H1 (cell line): ENCODE data around the gene PPWD1. TPM values are rescaled to one million over a fixed set of nuclear protein-coding genes. Genes with fewer than 3 reads are reported as not detected.

Experiments used
- CTCF ChIA-PET: fragments of 300-600 bp; sonication (Branson Sonifier 250); formaldehyde crosslinking; loops from one replicate; lab custom pipeline; 2021; ENCODE audit not compliant: partially characterized antibody; lab: Charles Lee
- POLR2A ChIA-PET: fragments of 300-600 bp; sonication (Branson Sonifier 250); formaldehyde crosslinking; loops from one replicate; lab custom pipeline; 2021; ENCODE audit warnings: inconsistent platforms; ENCODE audit not compliant: partially characterized antibody; lab: Charles Lee
- DNase-seq, 2 experiments: peaks; one replicate each; pipeline versions ENCODE4 v3.0.0 to v3.0.0-alpha.2; 2010 to 2022; ENCODE audit warnings: low spot score in 2 of 2, low read depth in 1 of 2, mixed read lengths in 1 of 2
- FAIRE-seq: peaks from 2 replicates; lab custom pipeline; 2011; peaks lifted over from hg19 to GRCh38; lab: Jason Lieb, UNC
- H2AFZ ChIP-seq: 2 replicates; pipeline ENCODE4 v1.8.1; 2012; ENCODE audit warnings: low read length, inconsistent platforms
- H2AK5ac ChIP-seq: 2 replicates; pipeline ENCODE4 v1.6.1; 2013; ENCODE audit warnings: low read depth, low read length
- H2BK120ac ChIP-seq: replicated peaks from 2 replicates; pipeline ENCODE3; 2013; ENCODE audit warnings: low read depth, low read length, inconsistent platforms
- H2BK12ac ChIP-seq: 2 replicates; pipeline ENCODE4 v1.6.1; 2013; ENCODE audit warnings: low read depth, low read length
- H2BK15ac ChIP-seq: 2 replicates; pipeline ENCODE4 v1.6.1; 2013; ENCODE audit warnings: low read length
- H2BK20ac ChIP-seq: 2 replicates; pipeline ENCODE4 v1.6.1; 2013; ENCODE audit warnings: low read length
- H2BK5ac ChIP-seq: 2 replicates; pipeline ENCODE4 v1.6.1; 2013; ENCODE audit warnings: low read depth, low read length
- H3K14ac ChIP-seq: 2 replicates; pipeline ENCODE4 v1.6.1; 2013; ENCODE audit warnings: inconsistent platforms; ENCODE audit not compliant: insufficient read length
- H3K18ac ChIP-seq: 2 replicates; pipeline ENCODE4 v1.6.1; 2013; ENCODE audit warnings: low read length; ENCODE audit errors: extremely low read depth
- H3K23ac ChIP-seq: 2 replicates; pipeline ENCODE4 v1.6.1; 2013; ENCODE audit warnings: inconsistent platforms; ENCODE audit not compliant: insufficient read length
- H3K23me2 ChIP-seq: 2 replicates; pipeline ENCODE4 v1.6.1; 2013; ENCODE audit warnings: low read depth, low read length
- H3K27ac ChIP-seq: 2 replicates; pipeline ENCODE4 v1.6.1; 2011; ENCODE audit warnings: low read depth, low read length, inconsistent platforms
- H3K27me3 ChIP-seq, 4 experiments: replicated peaks in 1 of 4; 1 replicate in 1 of 4; 2 replicates in 3 of 4; pipeline versions ENCODE4 v1.6.1 to v1.8.1; 2011 to 2013; ENCODE audit warnings: low read length in 3 of 4, mild to moderate bottlenecking in 3 of 4, inconsistent platforms in 2 of 4, mixed read lengths in 2 of 4, moderate library complexity in 1 of 4; ENCODE audit not compliant: control insufficient read depth in 3 of 4, insufficient read depth in 3 of 4; ENCODE audit errors: extremely low read depth in 1 of 4
- H3K36me3 ChIP-seq, 4 experiments: 2 replicates each; pipeline versions ENCODE4 v1.6.1 to v1.8.1; 2011 to 2013; ENCODE audit warnings: mild to moderate bottlenecking in 4 of 4, low read length in 3 of 4, moderate library complexity in 2 of 4, control low read depth in 1 of 4, inconsistent platforms in 1 of 4; ENCODE audit not compliant: insufficient read depth in 4 of 4, control insufficient read depth in 2 of 4
- H3K4ac ChIP-seq: replicated peaks from 2 replicates; pipeline ENCODE3; 2013; ENCODE audit warnings: low read length, low read depth, mixed read lengths, inconsistent platforms; ENCODE audit not compliant: insufficient read length
- H3K4me1 ChIP-seq, 4 experiments: replicated peaks in 1 of 4; 1 replicate in 1 of 4; 2 replicates in 3 of 4; pipeline versions ENCODE4 v1.6.1 to v1.8.1; 2011 to 2013; ENCODE audit warnings: low read length in 3 of 4, inconsistent platforms in 2 of 4, mixed read lengths in 1 of 4; ENCODE audit not compliant: insufficient read depth in 4 of 4, control insufficient read depth in 3 of 4
- H3K4me2 ChIP-seq, 2 experiments: 2 replicates each; pipeline versions ENCODE4 v1.6.1 to v1.8.1; 2011 to 2013; ENCODE audit warnings: low read depth in 2 of 2, low read length in 2 of 2, control low read depth in 1 of 2, inconsistent platforms in 1 of 2, mild to moderate bottlenecking in 1 of 2; ENCODE audit not compliant: insufficient read depth in 1 of 2
- H3K4me3 ChIP-seq, 4 experiments: fragments of 200-600, 300-600 bp in 1 of 4; sonication (generic), shearing (Covaris generic), sonication (Bioruptor Twin) in 1 of 4; 2 replicates each; pipeline versions ENCODE4 v1.5.1 to v1.8.1; 2011 to 2016; ENCODE audit warnings: low read length in 4 of 4, low read depth in 3 of 4, control low read depth in 2 of 4, inconsistent platforms in 2 of 4, mild to moderate bottlenecking in 2 of 4, mixed read lengths in 1 of 4, moderate library complexity in 1 of 4; ENCODE audit not compliant: insufficient read depth in 2 of 4; ENCODE audit errors: extremely low read depth in 1 of 4
- H3K56ac ChIP-seq: replicated peaks from 2 replicates; pipeline ENCODE3; 2013; ENCODE audit warnings: low read depth, mild to moderate bottlenecking, mixed read lengths, low read length, inconsistent platforms; ENCODE audit not compliant: insufficient read length
- H3K79me1 ChIP-seq: 2 replicates; pipeline ENCODE4 v1.6.1; 2013; ENCODE audit warnings: low read depth, low read length, control low read depth
- H3K79me2 ChIP-seq, 2 experiments: 2 replicates each; pipeline versions ENCODE4 v1.6.1 to v1.8.1; 2012 to 2013; ENCODE audit warnings: low read length in 2 of 2, mild to moderate bottlenecking in 2 of 2, inconsistent platforms in 1 of 2; ENCODE audit not compliant: insufficient read depth in 2 of 2, control insufficient read depth in 1 of 2
- H3K9ac ChIP-seq, 4 experiments: replicated peaks in 1 of 4; 1 replicate in 1 of 4; 2 replicates in 3 of 4; pipeline versions ENCODE4 v1.6.1 to v1.8.1; 2011 to 2013; ENCODE audit warnings: low read depth in 3 of 4, low read length in 3 of 4, control low read depth in 2 of 4, mild to moderate bottlenecking in 2 of 4, moderate library complexity in 2 of 4, inconsistent platforms in 1 of 4; ENCODE audit errors: extremely low read depth in 1 of 4
- H3K9me3 ChIP-seq, 2 experiments: 2 replicates each; pipeline versions ENCODE4 v1.6.1 to v1.8.1; 2012 to 2013; ENCODE audit warnings: mild to moderate bottlenecking in 2 of 2, moderate library complexity in 2 of 2, control low read depth in 1 of 2, inconsistent platforms in 1 of 2, low read depth in 1 of 2, low read length in 1 of 2, mixed read lengths in 1 of 2; ENCODE audit not compliant: insufficient read depth in 2 of 2
- H4K20me1 ChIP-seq, 2 experiments: replicated peaks in 1 of 2; 2 replicates each; pipeline versions ENCODE3 to v1.8.1; 2011 to 2013; ENCODE audit warnings: inconsistent platforms in 2 of 2, low read length in 2 of 2, mild to moderate bottlenecking in 1 of 2; ENCODE audit not compliant: insufficient read depth in 2 of 2, control insufficient read depth in 1 of 2
- H4K5ac ChIP-seq: 2 replicates; pipeline ENCODE4 v1.6.1; 2013; ENCODE audit warnings: low read length, low read depth, mixed read lengths, inconsistent platforms; ENCODE audit not compliant: insufficient read length
- H4K8ac ChIP-seq: 2 replicates; pipeline ENCODE4 v1.8.0; 2013; ENCODE audit warnings: mild to moderate bottlenecking, moderate library complexity, low read length, inconsistent platforms; ENCODE audit not compliant: insufficient read depth; ENCODE audit errors: extremely low read depth
- H4K91ac ChIP-seq: replicated peaks from 2 replicates; pipeline ENCODE3; 2013; ENCODE audit warnings: low read length, mixed read lengths, inconsistent platforms; ENCODE audit not compliant: insufficient read length
- BRCA1 ChIP-seq: IDR thresholded peaks from 2 replicates; pipeline ENCODE4 v1.6.1; 2012; ENCODE audit warnings: low read depth, low read length, improper control_type of control experiment
- HDAC6 ChIP-seq: IDR thresholded peaks from one replicate; pipeline ENCODE4 v1.7.1; 2012; ENCODE audit warnings: low read depth, mild to moderate bottlenecking, inconsistent platforms, low read length, moderate library complexity
- SIN3A ChIP-seq, 2 experiments: IDR thresholded peaks in 1 of 2; conservative IDR thresholded peaks in 1 of 2; 2 replicates each; pipeline ENCODE4 v1.6.1; 2011 to 2012; ENCODE audit warnings: low read length in 2 of 2, improper control_type of control experiment in 1 of 2, low read depth in 1 of 2, mild to moderate bottlenecking in 1 of 2
- YY1 ChIP-seq: IDR thresholded peaks from 2 replicates; pipeline ENCODE4 v1.6.1; 2011; ENCODE audit warnings: low read depth, mild to moderate bottlenecking, low read length
- WGBS, 2 experiments: shearing (Covaris generic) in 1 of 2; methylation state at CpG; one replicate each; pipeline versions ENCODE4 v1.1.6 to v1.1.7; 2013 to 2015; ENCODE audit warnings: low lambda C conversion rate in 2 of 2, mixed read lengths in 2 of 2, inconsistent platforms in 1 of 2, low coverage in 1 of 2, missing lambda C conversion rate in 1 of 2; ENCODE audit not compliant: insufficient replicate concordance in 2 of 2, insufficient coverage in 1 of 2, insufficient read length in 1 of 2; ENCODE audit errors: extremely low coverage in 1 of 2, missing lambda C conversion rate in 1 of 2; 5-methylcytosine and 5-hydroxymethylcytosine counted together
- polyA plus RNA-seq, 7 experiments: library from polyadenylated mRNA; depleted of rRNA in 3 of 7; stranded (reverse) in 5 of 7; unstranded in 2 of 7; fragments of >200 nt in 5 of 7; fragments of 200-250 nt in 2 of 7; gene quantifications; 1 replicate in 5 of 7; 2 replicates in 1 of 7; 4 replicates in 1 of 7; pipeline versions ENCODE4 v1.2.1 to v1.2.3, GENCODE V29; 2011 to 2013; ENCODE audit warnings: missing spikeins in 2 of 7, mixed read lengths in 2 of 7
- total RNA-seq: library from RNA; stranded (reverse); fragmentation: NEBNext Ultra II Directional; extraction: Animal tissue kit (Norgen Biotek cat#: 25700); gene quantifications from 2 replicates; pipeline ENCODE4 v1.2.1, GENCODE V29; 2021

PPWD1 gene
- total and polyA plus RNA-seq, 2 of the 8 experiments (the other 6 are each of a cell fraction or from before 2014, with no cell fraction given): 5.0 to 35.7 TPM

DNA sequence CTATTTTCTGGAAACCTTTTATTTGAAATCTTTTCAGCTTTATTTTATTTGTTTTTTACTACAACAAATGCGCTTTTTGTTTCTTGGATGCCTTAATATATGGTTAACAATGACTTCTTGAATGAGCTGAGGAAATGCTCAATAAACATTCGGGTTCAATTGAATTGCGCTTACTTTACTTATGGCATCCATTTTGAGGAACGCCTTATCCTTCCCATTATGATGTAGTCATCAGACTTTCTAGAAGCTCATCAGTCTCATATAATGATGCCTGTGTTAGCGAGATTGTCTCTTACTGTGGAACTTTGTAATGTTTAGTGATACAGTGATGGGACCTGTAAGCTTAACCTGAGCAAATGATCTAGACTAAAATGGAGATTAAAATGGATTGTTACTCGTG, 62.6 kb downstream of the PPWD1 start:
- Histone ChIP-seq H3K23ac (no peak overlapping the region), H3K4ac (no peak overlapping the region), H2BK20ac (no peak overlapping the region), H3K9me3 (no peaks in the 10 kb centered on the region), H2AFZ (no peak overlapping the region), H3K36me3 (peaks cover 0 to 8% (median 3%) of the 10 kb centered on the region in 4 experiments; a peak in 3 of 8 replicates), H4K8ac (no peak overlapping the region), H3K23me2 (peaks cover 3% of the 10 kb centered on the region), H2BK5ac (no peak overlapping the region), H4K20me1 (no peaks in the 10 kb centered on the region), H4K91ac (no peak overlapping the region), H2AK5ac (no peak overlapping the region), H3K27me3 (no peaks in the 10 kb centered on the region), H3K9ac (peak overlapping the region in 1 of 4 experiments; percentile 43; a peak in 1 of 7 replicates), H3K4me3 (peak overlapping the region; percentile 92 to 97 (median 96)), H3K4me2 (peak overlapping the region; percentile 70 to 87), H3K79me2 (peaks cover 5 to 66% of the 10 kb centered on the region in 2 experiments; a peak in 3 of 4 replicates), H3K79me1 (no peaks in the 10 kb centered on the region), H3K14ac (no peak overlapping the region), H2BK12ac (no peak overlapping the region), H2BK15ac (no peak overlapping the region), H3K18ac (no peak overlapping the region), H2BK120ac (no peak overlapping the region), H3K56ac (no peak overlapping the region), H3K27ac (no peak overlapping the region; the same call in 1 of the 2 replicates), H4K5ac (no peak overlapping the region), H3K4me1 (peaks cover 0 to 4% (median 2%) of the 10 kb centered on the region in 4 experiments; a peak in 3 of 7 replicates)
- TF ChIP-seq HDAC6 (no peak), SIN3A (conservative IDR thresholded peaks at IDR 0.05 in 1 of 2, IDR thresholded peaks at IDR 0.05 in 1 of 2; ENCODE audit: low read depth in 1 of 2, low read length in 2 of 2) (no peak), YY1 (peak; percentile 44; the same call in 1 of the 2 replicates), BRCA1 (no peak)
- 71% methylated on average over 6 of the region's 6 CpGs; no CpG with 5 or more reads in 1 of the 2 experiments for WGBS, 2 experiments
- DNase-seq: no peak
- no peak for FAIRE-seq
- CTCF ChIA-PET: interaction anchor here (0.7 kb wide), 2 partner anchors 102 to 327 kb away, joined by 3 read pairs; no protein-coding TSS in a partner anchor
- POLR2A ChIA-PET: interaction anchor here (0.7 to 1.7 kb wide), 5 partner anchors 8 to 97 kb away, joined by 3 to 4 read pairs (median 3); partner anchors contain the start of genes CENPK and PPWD1
